ENCODE results near the gene COX17. TPM values are rescaled to one million over a fixed set of nuclear protein-coding genes. Genes with fewer than 3 reads are reported as not detected.
"Not testable (repeated sequence)": the region's sequence is repeated elsewhere in the genome, so short reads cannot be mapped to it uniquely, and the experiment has no call there.

Gene COX17
- polyA plus RNA-seq, 3 donors: 54.3 to 104 (median 78.3) TPM

GRCh38 chr3:119678209-119678608 is 1.0 kb upstream of the COX17 start:
- H3K27ac ChIP-seq (ENCODE audit: low read depth, low read length): not testable (repeated sequence)
- WGBS, 3 donors: 95 to 98% (median 97%) methylated on average over 10 of the region's 10 CpGs

- 6 to 9% (median 6%) methylated on average over 6 of the region's 6 CpGs for WGBS, 3 donors
- H3K27ac ChIP-seq (ENCODE audit: low read depth, low read length): peak overlapping the region; percentile 48
Observed at GRCh38 chr3:119677641-119677934, 382 bp upstream of the COX17 start.

GRCh38 chr3:119676020-119676419 is 1.2 kb downstream of the COX17 start:
- H3K27ac ChIP-seq (ENCODE audit: low read depth, low read length): no peak overlapping the region
- WGBS, 3 donors: 29 to 61% (median 52%) methylated on average over 1 of the region's 1 CpG

GRCh38 chr3:119675188-119675874 is 1.9 kb downstream of the COX17 start:
- 73 to 88% (median 86%) methylated on average over 5 of the region's 5 CpGs for WGBS, 3 donors
- H3K27ac ChIP-seq (ENCODE audit: low read depth, low read length): no peak overlapping the region

- WGBS, 3 donors: 87 to 95% (median 94%) methylated on average over 16 to 18 of the region's 18 CpGs
- H3K27ac ChIP-seq (ENCODE audit: low read depth, low read length): no peak overlapping the region
Observed at GRCh38 chr3:119673875-119674274, 3.3 kb downstream of the COX17 start.

GRCh38 chr3:119672776-119673175 is 4.4 kb downstream of the COX17 start:
- WGBS, 3 donors: 69 to 86% (median 80%) methylated on average over 2 of the region's 2 CpGs

GRCh38 chr3:119669906-119670570 is 7.2 kb downstream of the COX17 start:
- 89 to 93% (median 89%) methylated on average over 5 of the region's 5 CpGs for WGBS, 3 donors
- no peak overlapping the region for H3K27ac ChIP-seq (ENCODE audit: low read depth, low read length)

More at GRCh38 chr3:119672776-119673175, 4.4 kb downstream of the COX17 start:
- no peak overlapping the region for H3K27ac ChIP-seq (ENCODE audit: low read depth, low read length)

GRCh38 chr3:119665954-119666559 is 11.1 kb downstream of the COX17 start:
- 87 to 93% (median 88%) methylated on average over 6 of the region's 6 CpGs for WGBS, 3 donors
- no peak overlapping the region for H3K27ac ChIP-seq (ENCODE audit: low read depth, low read length)

GRCh38 chr3:119664850-119665379 is 12.3 kb downstream of the COX17 start:
- 67 to 78% (median 69%) methylated on average over 4 of the region's 4 CpGs for WGBS, 3 donors
- no peak overlapping the region for H3K27ac ChIP-seq (ENCODE audit: low read depth, low read length)

GRCh38 chr3:119664370-119664769 is 12.8 kb downstream of the COX17 start:
- H3K27ac ChIP-seq (ENCODE audit: low read depth, low read length): no peak overlapping the region
- 78 to 85% (median 79%) methylated on average over 4 of the region's 4 CpGs for WGBS, 3 donors

GRCh38 chr3:119663885-119664284 is 13.3 kb downstream of the COX17 start:
- WGBS, 3 donors: 72 to 91% (median 85%) methylated on average over 2 of the region's 2 CpGs
- no peak overlapping the region for H3K27ac ChIP-seq (ENCODE audit: low read depth, low read length)

- no peak overlapping the region for H3K27ac ChIP-seq (ENCODE audit: low read depth, low read length)
- WGBS, 3 donors: 55 to 91% (median 70%) methylated on average over 1 of the region's 1 CpG
Observed at GRCh38 chr3:119662604-119663373, 14.4 kb downstream of the COX17 start.

GRCh38 chr3:119660474-119661440 is 16.4 kb downstream of the COX17 start, which contains the start of gene POPDC2:
TSS of gene POPDC2 (minus strand) at chr3:119660589. CDS start at chr3:119660423, 166 bp downstream.
- no peak within 1 kb of the TSS for H3K27ac ChIP-seq (ENCODE audit: low read depth, low read length)
- 64 to 83% (median 64%) methylated on average over 9 of the region's 9 CpGs for WGBS, 3 donors

- H3K27ac ChIP-seq (ENCODE audit: low read depth, low read length): no peak overlapping the region
- whole genome bisulfite sequencing, 3 donors: 78 to 87% (median 85%) methylated on average over 9 of the region's 9 CpGs
Observed at GRCh38 chr3:119659606-119660291, 17.5 kb downstream of the COX17 start.

GRCh38 chr3:119658994-119659393 is 18.2 kb downstream of the COX17 start:
- WGBS, 3 donors: 91 to 98% (median 97%) methylated on average over 2 of the region's 2 CpGs
- no peak overlapping the region for H3K27ac ChIP-seq (ENCODE audit: low read depth, low read length)

GRCh38 chr3:119657887-119658702 is 19.1 kb downstream of the COX17 start:
- no peak overlapping the region for H3K27ac ChIP-seq (ENCODE audit: low read depth, low read length)
- WGBS, 3 donors: 76 to 85% (median 77%) methylated on average over 4 of the region's 4 CpGs
